Posterior vena cava (tissue), 2 donors: ENCODE results near the gene MED12L. TPM values are rescaled to one million over a fixed set of nuclear protein-coding genes. Genes with fewer than 3 reads are reported as not detected.
"Not testable (repeated sequence)": the region's sequence is repeated elsewhere in the genome, so short reads cannot be mapped to it uniquely, and the experiment has no call there.

Experiments used
- DNase-seq: peaks from one replicate; pipeline ENCODE4 v3.0.0-alpha.2; 2020; ENCODE audit warnings: low spot score
- intact Hi-C, 2 donors: fragments of 100-400 bp; cut with DNase I; formaldehyde crosslinking; loops; one replicate each; pipeline versions ENCODE4 v1.14.1 to v1.14.2; 2022 to 2023
- long read RNA-seq, 2 donors: library from polyadenylated mRNA; unstranded; transcript quantifications; one replicate each; pipeline ENCODE4 v2.0.0, GENCODE V29; 2020 to 2021
- total RNA-seq, 2 donors: library from RNA; stranded (reverse); fragmentation: NEBNext Ultra II Directional; extraction: Animal tissue kit (Norgen Biotek cat#: 25700); gene quantifications; one replicate each; pipeline ENCODE4 v1.2.1, GENCODE V29; 2021
- donor health status: DM: yes; HTN: yes; CAD: no.
- donor health status: DM: yes; HTN: yes; CAD: no.

Gene MED12L, protein sequence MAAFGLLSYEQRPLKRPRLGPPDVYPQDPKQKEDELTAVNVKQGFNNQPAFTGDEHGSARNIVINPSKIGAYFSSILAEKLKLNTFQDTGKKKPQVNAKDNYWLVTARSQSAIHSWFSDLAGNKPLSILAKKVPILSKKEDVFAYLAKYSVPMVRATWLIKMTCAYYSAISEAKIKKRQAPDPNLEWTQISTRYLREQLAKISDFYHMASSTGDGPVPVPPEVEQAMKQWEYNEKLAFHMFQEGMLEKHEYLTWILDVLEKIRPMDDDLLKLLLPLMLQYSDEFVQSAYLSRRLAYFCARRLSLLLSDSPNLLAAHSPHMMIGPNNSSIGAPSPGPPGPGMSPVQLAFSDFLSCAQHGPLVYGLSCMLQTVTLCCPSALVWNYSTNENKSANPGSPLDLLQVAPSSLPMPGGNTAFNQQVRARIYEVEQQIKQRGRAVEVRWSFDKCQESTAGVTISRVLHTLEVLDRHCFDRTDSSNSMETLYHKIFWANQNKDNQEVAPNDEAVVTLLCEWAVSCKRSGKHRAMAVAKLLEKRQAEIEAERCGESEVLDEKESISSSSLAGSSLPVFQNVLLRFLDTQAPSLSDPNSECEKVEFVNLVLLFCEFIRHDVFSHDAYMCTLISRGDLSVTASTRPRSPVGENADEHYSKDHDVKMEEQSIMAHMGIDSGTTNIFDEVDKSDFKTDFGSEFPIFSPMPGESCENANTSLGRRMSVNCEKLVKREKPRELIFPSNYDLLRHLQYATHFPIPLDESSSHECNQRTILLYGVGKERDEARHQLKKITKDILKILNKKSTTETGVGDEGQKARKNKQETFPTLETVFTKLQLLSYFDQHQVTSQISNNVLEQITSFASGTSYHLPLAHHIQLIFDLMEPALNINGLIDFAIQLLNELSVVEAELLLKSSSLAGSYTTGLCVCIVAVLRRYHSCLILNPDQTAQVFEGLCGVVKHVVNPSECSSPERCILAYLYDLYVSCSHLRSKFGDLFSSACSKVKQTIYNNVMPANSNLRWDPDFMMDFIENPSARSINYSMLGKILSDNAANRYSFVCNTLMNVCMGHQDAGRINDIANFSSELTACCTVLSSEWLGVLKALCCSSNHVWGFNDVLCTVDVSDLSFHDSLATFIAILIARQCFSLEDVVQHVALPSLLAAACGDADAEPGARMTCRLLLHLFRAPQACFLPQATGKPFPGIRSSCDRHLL (N-terminal part only)
- total RNA-seq: under 1 TPM; 0.60 to 1.00 TPM
- long read RNA-seq, donor 1, partial matches to known transcripts: 0 of 1 reads
- long read RNA-seq, donor 1, other reads (novel, unspliced or antisense): 1 of 1 reads
- long read RNA-seq, donor 2: 0 reads

DNA sequence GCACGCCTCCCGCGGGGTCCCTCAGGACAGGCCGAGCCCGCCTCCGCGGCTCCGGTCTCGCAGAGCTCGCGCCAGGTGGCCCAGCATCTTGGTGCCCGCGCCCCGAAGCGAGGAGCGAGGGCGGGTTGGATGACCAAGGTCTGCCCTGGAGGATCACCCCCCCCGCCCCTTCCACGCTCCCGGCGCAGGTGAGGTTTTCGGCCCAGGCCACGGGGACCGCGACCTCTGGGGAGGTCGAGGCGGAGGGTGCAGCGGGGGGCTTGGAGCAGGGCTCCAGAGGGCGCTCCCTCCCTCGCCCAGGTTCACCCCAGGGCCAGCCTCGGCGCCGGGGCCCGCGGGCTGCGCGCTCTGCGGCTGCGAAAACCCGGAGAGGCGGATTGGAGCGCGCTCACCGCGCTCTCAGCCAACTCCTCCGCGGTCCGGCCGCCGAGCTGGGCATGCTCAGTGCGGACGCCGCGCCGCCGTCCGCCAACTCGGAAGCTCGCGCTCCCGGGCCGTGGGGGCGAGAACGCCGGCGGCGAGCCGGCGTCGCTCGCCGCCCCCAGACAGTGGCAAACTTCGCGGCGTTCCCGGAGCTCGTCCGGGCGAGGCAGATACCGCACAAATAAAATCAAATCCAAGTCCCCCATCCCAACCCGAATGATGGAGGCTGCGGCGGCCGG, at the start of gene MED12L:
Gene MED12L, plus strand, starts transcription at position 438 of the 662 bp plus-strand sequence. CDS start 1,263 bp downstream, outside the sequence.
- intact Hi-C loops: no loop called here
- peak; percentile 90 for DNase-seq

DNA sequence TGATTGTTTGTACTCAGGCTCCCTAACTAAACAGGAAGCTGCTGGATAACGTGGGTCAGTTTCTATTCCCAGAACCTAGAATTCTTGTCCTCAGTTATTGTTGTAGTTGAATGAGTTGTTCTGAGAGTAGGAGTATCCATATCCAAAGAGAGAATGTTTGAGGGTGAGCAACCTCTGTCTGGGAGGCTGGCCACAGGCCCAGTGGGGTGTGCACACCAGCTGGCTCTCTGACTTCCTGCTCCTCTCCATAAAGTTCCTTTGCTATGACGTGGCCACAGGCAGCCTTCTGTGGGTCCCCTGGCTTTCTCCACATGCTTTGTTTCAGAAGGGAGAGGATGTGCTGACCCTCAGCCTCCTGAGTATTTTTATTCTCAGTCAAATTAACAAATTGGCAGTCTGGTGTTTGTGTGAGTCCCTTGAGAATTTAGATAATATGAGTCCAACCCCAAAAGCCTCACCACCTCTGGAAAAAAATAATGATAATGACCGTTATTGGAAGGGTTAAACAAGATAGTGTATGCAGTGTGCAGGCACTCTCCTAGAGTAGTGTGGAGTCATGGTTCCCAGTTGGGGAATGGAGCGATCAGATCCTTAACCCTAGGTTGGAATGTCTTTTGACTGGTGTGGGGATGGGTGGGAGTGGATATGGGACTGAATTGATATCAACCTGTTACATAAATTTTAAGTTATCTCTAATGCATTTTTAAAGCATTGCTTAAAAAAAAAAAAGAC, 47.6 kb upstream of the MED12L start:
- intact Hi-C loops: no loop called here
- peak; percentile 87 for DNase-seq

DNA sequence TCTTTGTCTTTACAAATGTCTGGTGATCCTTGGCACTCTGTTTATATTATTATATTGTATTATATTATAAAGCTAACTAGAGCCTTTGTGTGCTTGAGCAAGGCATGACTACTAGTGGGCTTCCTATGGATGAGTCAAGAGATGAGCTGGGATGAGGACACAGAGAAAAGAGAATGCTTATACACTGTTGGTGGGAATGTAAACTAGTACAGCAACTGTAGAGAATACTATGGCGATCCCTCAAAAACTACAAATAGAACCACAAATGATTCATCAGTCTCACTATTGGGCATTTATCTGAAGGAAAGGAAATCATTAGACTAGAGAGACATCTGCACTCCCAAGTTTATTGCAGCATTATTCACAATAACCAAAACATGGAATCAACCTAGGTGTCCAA, 40.8 kb upstream of the MED12L start:
- intact Hi-C loops: no loop called here
- no peak for DNase-seq

DNA sequence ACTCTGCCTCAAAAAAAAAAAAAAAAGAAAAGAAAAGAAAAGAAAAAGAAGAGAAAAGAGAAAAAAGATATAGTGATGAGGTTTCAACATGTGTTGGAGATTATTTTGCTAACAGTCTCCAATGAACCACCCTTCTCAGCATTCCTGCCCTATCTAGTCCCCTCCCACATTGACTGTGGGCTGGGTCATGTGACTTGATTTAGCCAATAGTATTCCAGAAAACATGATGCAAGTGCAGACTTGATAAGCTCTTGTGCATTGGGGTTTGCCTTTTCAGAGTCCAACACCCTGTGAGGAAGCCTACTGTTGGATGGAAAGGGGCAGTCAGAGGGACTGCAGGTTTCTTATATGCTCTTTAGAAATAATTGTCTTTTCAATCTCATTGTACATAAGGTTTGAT, 37.8 kb upstream of the MED12L start:
- intact Hi-C loops: no loop called here
- no peak for DNase-seq

DNA sequence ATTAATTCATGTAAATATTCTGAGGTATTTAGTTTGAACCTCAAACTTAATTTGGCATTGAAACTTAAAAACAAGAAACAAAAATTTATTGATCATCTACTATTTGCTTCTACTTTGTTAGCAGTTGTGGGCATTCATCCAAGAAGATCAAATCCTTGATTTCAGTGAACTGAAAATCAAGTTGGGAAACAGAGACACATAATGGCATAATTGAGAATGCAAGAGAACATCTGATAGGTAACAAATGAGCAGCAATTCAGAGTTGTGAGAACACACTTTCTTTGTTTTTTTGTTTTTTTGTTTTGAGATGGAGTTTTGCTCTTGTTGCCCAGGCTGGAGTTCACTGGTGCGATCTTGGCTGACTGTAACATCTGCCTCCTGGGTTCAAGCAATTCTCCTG, 33.9 kb upstream of the MED12L start:
- DNase-seq: no peak
- intact Hi-C loops: no loop called here

DNA sequence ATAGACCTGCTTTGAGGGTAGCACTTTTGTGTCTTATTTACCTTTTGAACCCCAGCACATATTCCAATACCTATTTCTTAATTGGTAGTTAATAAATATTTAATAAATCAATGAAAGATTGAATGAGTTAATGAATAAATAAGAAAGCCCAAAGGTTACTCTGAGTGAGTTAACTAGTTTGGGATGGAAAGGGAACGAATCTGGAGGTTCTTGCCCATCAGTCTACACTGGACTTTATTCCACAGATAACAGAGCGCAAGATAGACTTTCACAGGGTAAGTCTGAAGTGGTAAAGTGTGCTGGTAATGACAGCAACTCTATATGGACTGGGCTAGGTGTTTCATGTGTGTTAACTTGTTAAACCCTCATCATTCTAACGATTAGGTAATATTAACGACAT, 33.1 kb upstream of the MED12L start:
- DNase-seq: no peak
- intact Hi-C loops: no loop called here

DNA sequence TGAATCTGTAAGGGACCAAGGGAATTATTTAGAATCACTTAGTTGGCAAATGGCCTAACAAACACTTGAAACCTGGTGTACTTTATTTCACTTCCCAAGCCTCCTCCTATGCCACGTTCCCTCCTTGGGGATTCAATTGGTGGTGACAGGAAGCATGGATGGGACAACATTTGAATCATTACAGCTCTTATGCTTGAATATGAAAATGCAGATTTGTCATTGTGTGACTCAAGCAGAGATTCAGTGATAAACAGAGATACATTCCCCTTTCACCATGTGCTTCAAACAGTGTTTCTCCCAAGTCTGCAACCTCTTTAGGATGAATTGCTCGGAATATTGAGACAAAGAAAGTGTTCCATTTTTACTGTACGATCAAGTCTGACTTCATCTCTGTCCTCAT, 32.7 kb upstream of the MED12L start:
- intact Hi-C loops: no loop called here
- no peak for DNase-seq

DNA sequence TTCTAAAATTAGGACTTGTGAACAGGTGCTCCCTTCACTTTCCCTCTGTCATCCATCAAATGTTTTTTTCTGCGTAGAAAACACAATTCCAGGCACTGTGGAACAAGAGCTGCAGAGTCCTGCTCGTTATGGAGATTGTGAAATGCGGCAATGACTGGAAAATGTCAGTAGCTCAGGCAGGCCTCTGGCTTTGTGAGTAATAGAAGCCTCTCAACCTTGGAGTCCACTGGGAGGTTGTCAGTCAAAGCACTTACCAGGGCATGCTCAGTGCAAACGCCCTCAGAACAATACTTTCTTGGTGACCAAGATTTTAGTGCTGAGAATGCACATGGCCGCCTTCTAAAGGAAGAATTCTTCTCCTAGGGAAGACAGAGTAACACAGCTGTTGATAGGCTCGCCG, 26.7 kb upstream of the MED12L start:
- intact Hi-C loops: no loop called here
- DNase-seq: no peak

DNA sequence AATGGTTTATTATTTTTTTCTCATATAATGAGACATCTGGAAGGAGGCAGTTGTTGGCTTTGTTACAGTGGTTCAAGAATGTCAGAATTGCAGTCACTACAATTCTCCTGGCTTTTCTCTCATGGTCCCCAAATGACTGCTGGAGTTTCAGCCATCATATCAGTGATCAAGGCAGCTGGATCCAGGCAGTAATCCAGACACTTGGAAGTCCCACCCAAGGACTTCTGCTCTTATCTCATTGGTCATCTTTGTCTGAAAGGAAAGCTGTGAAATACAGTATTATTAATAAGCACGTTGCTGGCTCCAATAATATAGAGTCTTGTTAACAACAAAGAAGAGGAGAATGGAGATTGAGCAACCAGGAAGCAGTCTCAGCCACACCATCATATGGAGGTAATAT, 22.9 kb upstream of the MED12L start:
- intact Hi-C loops: no loop called here
- DNase-seq: no peak

DNA sequence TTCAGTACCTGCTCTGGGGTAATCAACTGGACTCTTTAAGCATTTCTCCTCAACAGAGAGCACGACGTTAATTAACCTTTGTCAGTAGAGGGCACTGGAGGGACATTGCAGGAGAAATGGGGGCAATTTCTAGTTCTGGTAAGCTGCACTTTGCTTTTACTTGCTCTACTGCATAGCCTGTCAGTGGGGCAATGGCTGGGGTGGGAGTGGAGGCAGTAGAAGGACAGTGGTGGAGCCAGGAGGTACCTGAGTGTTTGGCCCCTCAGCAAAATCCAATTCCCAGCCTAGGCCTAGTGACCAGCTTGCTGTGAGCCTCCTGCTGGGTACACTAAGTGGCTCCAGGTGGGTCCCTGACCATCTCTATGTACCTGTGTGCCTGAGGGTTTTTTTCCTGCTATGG, 18.3 kb upstream of the MED12L start:
- intact Hi-C loops: no loop called here
- no peak for DNase-seq

DNA sequence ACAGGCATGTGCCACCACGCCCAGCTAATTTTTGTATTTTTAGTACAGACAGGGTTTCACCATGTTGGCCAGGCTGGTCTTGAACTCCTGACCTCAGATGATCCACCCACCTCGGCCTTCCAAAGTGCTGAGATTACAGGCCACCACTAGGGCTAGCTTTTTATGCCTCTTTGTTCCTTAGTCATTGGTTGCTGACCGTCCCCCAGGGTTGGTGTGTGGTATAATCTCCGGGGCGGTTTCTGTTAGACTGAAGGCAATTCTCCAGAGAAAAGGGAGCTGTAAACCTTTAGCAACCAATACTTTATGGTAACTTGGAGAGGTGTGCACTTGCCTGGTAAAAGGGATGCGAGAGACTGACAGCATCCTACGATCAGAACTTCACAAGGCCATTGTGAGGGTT, 12.6 kb upstream of the MED12L start:
- DNase-seq, intact Hi-C loops: not testable (repeated sequence)

DNA sequence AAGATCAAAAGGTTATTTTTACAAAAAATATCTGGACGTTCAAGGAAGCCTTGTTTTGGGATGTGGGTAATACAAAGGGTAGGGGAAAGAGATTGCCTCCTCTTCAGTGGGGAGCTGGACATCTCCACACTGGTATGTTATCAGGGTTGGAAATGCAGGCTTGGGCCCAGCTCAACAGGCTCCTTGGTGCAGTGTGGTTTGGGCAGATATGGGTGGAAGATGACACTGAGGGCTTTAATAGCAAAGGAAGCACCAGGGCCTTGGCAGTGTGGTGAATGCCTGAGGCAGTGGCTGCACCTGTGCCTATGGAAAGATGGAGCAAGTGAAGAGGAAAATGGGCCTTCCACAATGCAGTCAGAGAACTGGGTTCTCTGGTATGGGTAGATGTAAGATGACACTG, 11.2 kb upstream of the MED12L start:
- no peak for DNase-seq
- intact Hi-C loops: no loop called here

DNA sequence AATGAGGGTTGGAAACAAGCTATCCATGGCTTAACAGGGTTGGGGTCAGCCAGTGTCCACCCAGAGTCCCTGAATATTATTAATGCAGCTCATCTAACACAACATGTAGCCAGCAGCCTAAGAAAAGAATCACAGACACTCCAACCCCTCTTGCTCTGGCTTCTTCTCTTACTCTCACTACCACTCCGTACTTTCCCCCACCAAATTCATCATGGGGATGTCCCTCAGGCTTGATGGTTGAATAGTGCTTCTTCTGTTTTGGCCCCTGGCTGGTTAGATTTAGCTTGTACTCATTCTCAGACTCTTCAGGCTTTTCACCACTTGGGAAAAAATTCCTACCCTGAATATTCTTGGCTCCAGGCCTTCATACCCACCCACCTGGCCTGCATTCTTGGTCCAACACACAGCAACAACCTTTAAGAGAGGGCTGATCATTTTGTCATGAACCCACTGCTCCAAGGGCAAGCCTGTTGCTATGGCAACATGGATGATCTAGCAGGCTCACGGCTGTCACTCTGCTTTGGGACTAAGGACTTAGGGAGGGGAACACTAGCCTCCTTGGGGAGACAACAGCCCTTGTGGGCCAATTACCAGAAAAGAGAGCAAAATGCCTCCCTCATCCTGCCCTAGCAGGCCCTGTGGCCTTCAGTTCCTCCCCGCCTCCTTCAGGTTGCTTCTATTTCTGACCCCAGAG, 9.4 kb upstream of the MED12L start:
- intact Hi-C loops: no loop called here
- DNase-seq: no peak

DNA sequence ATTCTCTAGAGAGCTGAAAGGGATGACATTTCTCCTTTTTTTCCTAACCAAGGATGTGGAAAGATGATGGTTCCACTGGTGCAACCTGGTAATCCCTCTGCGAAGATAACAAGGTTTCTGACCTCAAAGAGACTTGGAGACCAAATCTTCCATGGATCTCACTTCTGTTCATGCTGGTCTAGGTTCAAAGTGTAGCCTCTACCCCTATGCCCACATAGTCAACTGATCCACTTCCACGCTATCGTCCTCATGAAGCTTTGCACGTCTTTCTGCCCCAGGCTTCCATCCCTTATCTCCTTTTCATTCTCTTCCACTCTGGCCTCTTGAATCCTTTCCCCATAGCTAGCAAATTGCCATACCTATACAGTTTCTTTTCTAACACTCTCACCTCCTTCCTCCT, 8.8 kb upstream of the MED12L start:
- DNase-seq: no peak
- intact Hi-C loops: no loop called here

DNA sequence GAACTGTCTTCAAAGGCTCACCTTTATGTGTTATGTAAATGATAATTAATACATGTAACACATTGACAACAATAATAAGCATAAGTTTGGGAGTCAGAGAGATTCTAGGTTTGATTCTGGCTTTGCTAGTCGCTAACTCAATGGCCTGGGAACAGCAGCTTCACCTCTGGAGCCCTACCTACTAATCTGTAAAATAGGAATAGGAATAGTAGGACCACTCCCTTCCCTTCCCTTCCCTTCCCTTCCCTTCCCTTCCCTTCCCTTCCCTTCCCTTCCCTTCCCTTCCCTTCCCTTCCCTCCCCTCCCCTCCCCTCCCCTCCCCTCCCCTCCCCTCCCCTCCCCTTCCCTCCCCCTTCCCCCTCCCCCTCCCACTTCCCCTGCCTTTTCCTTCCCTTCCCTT, 4.4 kb upstream of the MED12L start:
- DNase-seq: not testable (repeated sequence)

DNA sequence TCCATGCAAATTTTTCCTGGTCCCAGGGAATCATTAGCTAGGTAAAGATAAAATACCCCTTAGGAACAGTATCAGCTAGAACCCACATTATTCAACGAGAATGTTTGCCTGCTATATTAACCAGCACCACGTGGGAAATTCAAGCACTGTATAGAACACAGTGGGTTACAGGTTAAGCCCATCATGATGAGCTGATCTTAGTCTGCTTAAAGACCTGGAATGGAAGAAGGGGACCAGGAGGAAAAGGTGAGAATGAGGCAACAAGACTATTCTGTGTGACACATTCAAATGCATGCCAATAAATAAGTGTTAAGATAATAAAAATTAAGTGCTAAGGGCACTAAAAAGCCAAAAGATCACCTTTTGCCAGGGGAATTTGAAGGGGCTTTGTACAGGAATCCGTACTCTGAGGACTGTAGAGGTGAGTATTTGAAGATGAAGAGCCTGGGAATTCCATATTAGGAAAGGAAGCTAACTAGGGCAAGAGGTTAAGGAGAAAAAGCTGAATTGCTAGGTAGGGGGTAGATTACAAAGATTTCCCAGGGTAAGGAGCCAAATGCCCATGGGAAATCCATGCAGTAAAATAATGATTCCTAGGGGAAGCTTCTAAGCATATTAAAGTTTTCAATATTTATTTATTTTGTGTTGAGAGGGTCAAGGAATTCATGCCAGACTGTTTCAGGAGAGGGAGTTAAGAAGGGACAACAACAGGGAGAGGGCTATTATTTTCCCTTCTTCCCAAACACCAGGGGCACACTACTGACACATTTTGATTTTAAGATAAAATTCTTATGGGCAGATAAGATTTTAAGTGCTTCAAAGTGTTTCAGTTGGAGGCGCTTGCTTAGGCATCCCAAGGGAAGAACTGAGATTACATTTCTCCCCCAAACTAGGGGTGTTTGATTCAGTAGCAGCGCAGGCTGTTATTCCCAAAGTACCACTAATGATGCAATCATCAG, 2.3 kb upstream of the MED12L start:
- DNase-seq: no peak
- intact Hi-C loops: no loop called here

More for the DNA sequence above, 4.4 kb upstream of the MED12L start:
- intact Hi-C loops: not testable (repeated sequence)

DNA sequence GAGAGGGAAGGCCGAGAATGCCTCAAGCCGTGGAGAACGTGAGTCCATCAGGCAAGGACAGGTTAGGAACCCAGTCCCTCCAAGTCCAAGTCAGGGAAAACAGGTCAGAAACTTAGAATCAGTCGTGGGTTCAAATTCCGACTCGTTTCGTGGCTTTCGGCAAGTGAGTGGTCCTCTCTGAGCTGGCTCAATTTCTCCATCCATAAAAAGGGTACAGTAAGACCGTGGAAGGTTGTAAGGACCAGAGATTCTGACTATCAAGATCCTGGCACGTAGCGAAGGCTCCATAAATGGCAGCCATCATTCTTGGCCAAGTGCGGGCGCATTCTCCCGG, 604 bp upstream of the MED12L start:
- no peak for DNase-seq
- intact Hi-C loops: no loop called here
